Measurements from ENCODE around the gene CKMT1A. TPM values are rescaled to one million over a fixed set of nuclear protein-coding genes. Genes with fewer than 3 reads are reported as not detected.

CKMT1A gene
- polyA plus RNA-seq, 1 donor, result not detected

Other genes with a start within 250 kb of the CKMT1A start
- gene TP53BP1, start 200.7 kb upstream of the CKMT1A start, polyA plus RNA-seq (ENCODE audit: insufficient read length), result 45.8 TPM
- 45.2 TPM for gene MAP1A, start 176.3 kb upstream of the CKMT1A start, polyA plus RNA-seq (ENCODE audit: insufficient read length)
- 8.4 TPM for gene PPIP5K1, start 103.7 kb upstream of the CKMT1A start, polyA plus RNA-seq (ENCODE audit: insufficient read length)
- not detected for gene CKMT1B, start 99.8 kb upstream of the CKMT1A start, polyA plus RNA-seq (ENCODE audit: insufficient read length)
- 0.58 TPM for gene STRC, start 75.1 kb upstream of the CKMT1A start, polyA plus RNA-seq (ENCODE audit: insufficient read length)
- 2.5 TPM for gene CATSPER2, start 45.0 kb upstream of the CKMT1A start, polyA plus RNA-seq (ENCODE audit: insufficient read length)
- 182 TPM for gene PDIA3, start 52.6 kb downstream of the CKMT1A start, polyA plus RNA-seq (ENCODE audit: insufficient read length)
- gene ELL3, start 83.1 kb downstream of the CKMT1A start, polyA plus RNA-seq (ENCODE audit: insufficient read length), result 3.3 TPM
- 536 TPM for gene SERF2, start 98.5 kb downstream of the CKMT1A start, polyA plus RNA-seq (ENCODE audit: insufficient read length)
- gene SERINC4, start 106.4 kb downstream of the CKMT1A start, polyA plus RNA-seq (ENCODE audit: insufficient read length), result 0.90 TPM
- 12.8 TPM for gene HYPK, start 106.7 kb downstream of the CKMT1A start, polyA plus RNA-seq (ENCODE audit: insufficient read length)
- 30.0 TPM for gene MFAP1, start 130.8 kb downstream of the CKMT1A start, polyA plus RNA-seq (ENCODE audit: insufficient read length)
- gene WDR76, start 133.1 kb downstream of the CKMT1A start, polyA plus RNA-seq (ENCODE audit: insufficient read length), result 7.3 TPM